Lower lobe of right lung (tissue), 2 donors: ENCODE data around the gene VAMP4. TPM values are rescaled to one million over a fixed set of nuclear protein-coding genes. Genes with fewer than 3 reads are reported as not detected.

ENCODE experiments used
- ATAC-seq, 2 donors: fragments of 200-7000 bp; cut with Tn5 transposase; one replicate each; pipeline ENCODE4 v1.9.1; 2020 to 2022; ENCODE audit warnings: mild to moderate bottlenecking in 2 of 2, moderate library complexity in 2 of 2
- DNase-seq: peaks from one replicate; pipeline ENCODE4 v3.0.0-alpha.2; 2020
- H3K27ac ChIP-seq: fragments of 200-600 bp; one replicate; pipeline ENCODE4 v1.8.0; 2022
- H3K27me3 ChIP-seq: fragments of 200-600 bp; one replicate; pipeline ENCODE4 v1.8.0; 2022; ENCODE audit warnings: low read depth
- H3K36me3 ChIP-seq: fragments of 200-600 bp; one replicate; pipeline ENCODE4 v1.8.0; 2022; ENCODE audit warnings: mild to moderate bottlenecking
- H3K4me1 ChIP-seq: fragments of 200-600 bp; one replicate; pipeline ENCODE4 v1.8.0; 2022
- H3K4me3 ChIP-seq: fragments of 200-600 bp; one replicate; pipeline ENCODE4 v1.8.0; 2022; ENCODE audit warnings: mild to moderate bottlenecking
- H3K9me3 ChIP-seq: fragments of 200-600 bp; one replicate; pipeline ENCODE4 v1.8.0; 2022
- CTCF ChIP-seq: fragments of 200-600 bp; IDR thresholded peaks from one replicate; pipeline ENCODE4 v1.8.0; 2022; ENCODE audit warnings: antibody characterized with exemption, mild to moderate bottlenecking
- intact Hi-C: fragments of 100-400 bp; cut with DNase I; formaldehyde crosslinking; loops from one replicate; pipeline ENCODE4 v1.11.0; 2022
- total RNA-seq: library from RNA; stranded (reverse); fragmentation: NEBNext Ultra II Directional; extraction: Animal tissue kit (Norgen Biotek cat#: 25700); gene quantifications from one replicate; pipeline ENCODE4 v1.2.1, GENCODE V29; 2021
- donor health status: DM: no; HTN: yes; CAD: no; lungs with severe emphysema.

Gene VAMP4
- total RNA-seq, 1 donor from 2014 or later = 18.8 TPM

GRCh38 chr1:171772312-171772711 lies 30.4 kb upstream of the VAMP4 start:
- H3K4me3 ChIP-seq = no peak overlapping the region
- H3K27ac ChIP-seq = no peak overlapping the region
- no peaks in the 10 kb centered on the region for H3K36me3 ChIP-seq
- no peaks in the 10 kb centered on the region for H3K9me3 ChIP-seq
- H3K27me3 ChIP-seq = no peaks in the 10 kb centered on the region
- no peaks in the 10 kb centered on the region for H3K4me1 ChIP-seq
- intact Hi-C loops = no loop called here
- no peak for TF ChIP-seq CTCF
- ATAC-seq (no peak), DNase-seq (no peak)

- H3K9me3 ChIP-seq = no peaks in the 10 kb centered on the region
- ATAC-seq (no peak), DNase-seq (no peak)
- H3K4me1 ChIP-seq = no peaks in the 10 kb centered on the region
- no peaks in the 10 kb centered on the region for H3K27me3 ChIP-seq
- TF ChIP-seq CTCF = no peak
- no peak overlapping the region for H3K4me3 ChIP-seq
- H3K27ac ChIP-seq = no peak overlapping the region
- intact Hi-C loops = no loop called here
- H3K36me3 ChIP-seq = no peaks in the 10 kb centered on the region
Observed at GRCh38 chr1:171769754-171770153, 27.9 kb upstream of the VAMP4 start.

- intact Hi-C loops = no loop called here
Observed at GRCh38 chr1:171769171-171769570, 27.3 kb upstream of the VAMP4 start.

GRCh38 chr1:171763764-171764163 lies 21.9 kb upstream of the VAMP4 start:
- no peak for DNase-seq
- no peaks in the 10 kb centered on the region for H3K36me3 ChIP-seq

More at GRCh38 chr1:171769171-171769570, 27.3 kb upstream of the VAMP4 start:
- no peaks in the 10 kb centered on the region for H3K36me3 ChIP-seq
- H3K27me3 ChIP-seq = no peaks in the 10 kb centered on the region
- no peak for TF ChIP-seq CTCF
- no peak for ATAC-seq
- H3K9me3 ChIP-seq = no peaks in the 10 kb centered on the region
- H3K4me3 ChIP-seq = no peak overlapping the region
- H3K4me1 ChIP-seq = no peaks in the 10 kb centered on the region
- no peak for DNase-seq
- H3K27ac ChIP-seq = no peak overlapping the region

GRCh38 chr1:171762143-171762563 lies 20.3 kb upstream of the VAMP4 start:
- ATAC-seq (no peak), DNase-seq (no peak)
- no peaks in the 10 kb centered on the region for H3K27me3 ChIP-seq
- no peaks in the 10 kb centered on the region for H3K36me3 ChIP-seq
- H3K4me3 ChIP-seq = no peak overlapping the region
- H3K4me1 ChIP-seq = no peaks in the 10 kb centered on the region
- no peak overlapping the region for H3K27ac ChIP-seq
- intact Hi-C loops = no loop called here
- TF ChIP-seq CTCF = no peak
- no peaks in the 10 kb centered on the region for H3K9me3 ChIP-seq

More at GRCh38 chr1:171763764-171764163, 21.9 kb upstream of the VAMP4 start:
- Histone ChIP-seq H3K4me1 (no peaks in the 10 kb centered on the region), H3K27me3 (no peaks in the 10 kb centered on the region), H3K27ac (no peak overlapping the region), H3K4me3 (no peak overlapping the region), H3K9me3 (no peaks in the 10 kb centered on the region)
- intact Hi-C loops = no loop called here
- TF ChIP-seq CTCF = no peak
- ATAC-seq = no peak

GRCh38 chr1:171758011-171758410 lies 16.1 kb upstream of the VAMP4 start:
- H3K4me1 ChIP-seq = peaks cover 6% of the 10 kb centered on the region
- no peak for TF ChIP-seq CTCF
- intact Hi-C loops = no loop called here
- H3K27me3 ChIP-seq = no peaks in the 10 kb centered on the region
- no peaks in the 10 kb centered on the region for H3K36me3 ChIP-seq
- H3K4me3 ChIP-seq = no peak overlapping the region
- DNase-seq (no peak), ATAC-seq (no peak)
- no peak overlapping the region for H3K27ac ChIP-seq
- no peaks in the 10 kb centered on the region for H3K9me3 ChIP-seq
